GOT3 (cell line): ENCODE data around the gene CDK5RAP1.

ENCODE experiments used
- DNase-seq: peaks from one replicate; lab custom pipeline; 2025; ENCODE audit warnings: mixed read lengths; lab: John Stamatoyannopoulos, UW

Gene CDK5RAP1

DNA sequence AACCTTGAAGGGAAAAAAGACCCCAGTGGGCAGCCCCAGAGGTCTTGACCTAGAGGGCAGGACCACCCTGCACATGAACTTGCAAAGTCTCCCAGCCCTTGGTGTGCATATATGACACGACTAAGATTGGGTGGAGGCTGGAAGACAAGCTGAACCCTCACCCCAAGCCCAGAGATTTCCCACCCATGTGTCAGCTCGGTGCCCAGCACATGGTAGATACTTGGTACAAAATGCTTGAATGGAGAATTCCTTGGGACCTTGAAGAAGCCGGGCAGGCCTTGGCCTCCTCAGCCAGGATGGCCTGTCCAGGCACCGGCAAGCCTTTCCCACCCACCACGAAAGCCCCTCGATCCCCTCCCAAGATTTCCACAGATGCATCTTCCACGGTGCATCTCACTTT is 67.7 kb downstream of the CDK5RAP1 start:
- no peak for DNase-seq

GRCh38 chr20:33332905-33333456 is 68.3 kb downstream of the CDK5RAP1 start:
- DNase-seq, result no peak

GRCh38 chr20:33328157-33329137 is 72.9 kb downstream of the CDK5RAP1 start:
- DNase-seq, result no peak

- no peak for DNase-seq
Observed at GRCh38 chr20:33325350-33325749, 76.0 kb downstream of the CDK5RAP1 start.

DNA sequence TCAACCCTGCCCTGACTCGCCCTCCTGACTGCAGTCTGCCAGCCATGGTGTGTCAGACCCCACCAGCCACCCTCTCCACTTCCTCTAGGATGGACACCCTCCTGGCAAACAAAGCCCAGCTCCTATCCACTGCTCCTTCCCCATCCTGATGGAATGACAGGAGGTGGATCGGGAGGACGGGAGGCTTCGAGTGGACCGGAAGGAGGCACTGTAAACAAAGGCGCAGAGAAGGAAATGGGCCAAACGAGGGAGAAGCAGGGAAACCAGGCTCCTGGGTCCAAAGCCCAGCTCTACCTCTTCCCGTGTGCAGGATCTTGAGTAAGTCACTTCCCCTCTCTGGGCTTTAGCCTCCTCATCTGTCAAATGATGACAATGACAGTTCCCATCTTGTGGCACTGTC is 78.1 kb downstream of the CDK5RAP1 start:
- DNase-seq, result no peak

DNA sequence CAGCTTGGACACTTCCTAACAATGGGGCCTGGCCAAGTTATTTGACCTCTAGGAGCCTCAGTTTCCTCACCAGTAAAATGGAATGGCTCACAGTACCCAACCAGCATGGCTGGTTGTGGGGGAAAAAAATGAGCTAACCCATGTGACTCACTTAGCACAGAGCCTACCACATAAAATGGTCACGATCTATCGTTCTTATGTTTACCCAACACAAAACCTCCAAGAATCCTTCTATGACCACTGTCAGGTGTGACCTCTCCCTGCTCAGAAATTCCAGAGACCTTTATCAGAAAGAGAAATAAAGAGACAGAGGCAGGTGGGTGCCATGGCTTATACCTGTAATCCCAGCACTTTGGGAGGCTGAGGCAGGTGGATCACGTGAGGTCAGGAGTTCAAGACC is 78.9 kb downstream of the CDK5RAP1 start:
- no peak for DNase-seq

DNA sequence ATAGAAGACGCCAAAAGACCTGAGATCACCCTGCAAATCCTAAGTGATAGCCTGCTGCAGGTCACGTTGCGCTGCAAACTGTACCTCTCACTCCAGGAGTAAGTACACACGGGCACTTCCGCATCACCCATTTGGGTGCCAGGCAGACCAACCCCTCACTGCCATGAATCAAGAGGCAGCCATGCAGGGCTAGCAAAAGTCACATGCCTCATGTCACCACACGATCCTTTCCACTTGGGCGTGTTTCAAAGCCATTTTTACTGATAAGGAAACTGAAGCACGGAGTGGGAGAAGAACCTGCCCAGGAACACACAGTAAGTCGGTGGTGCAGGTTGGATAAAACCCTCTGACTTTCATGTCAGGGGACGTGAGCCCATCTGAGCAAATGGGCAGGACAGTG is 81.3 kb downstream of the CDK5RAP1 start:
- no peak for DNase-seq

DNA sequence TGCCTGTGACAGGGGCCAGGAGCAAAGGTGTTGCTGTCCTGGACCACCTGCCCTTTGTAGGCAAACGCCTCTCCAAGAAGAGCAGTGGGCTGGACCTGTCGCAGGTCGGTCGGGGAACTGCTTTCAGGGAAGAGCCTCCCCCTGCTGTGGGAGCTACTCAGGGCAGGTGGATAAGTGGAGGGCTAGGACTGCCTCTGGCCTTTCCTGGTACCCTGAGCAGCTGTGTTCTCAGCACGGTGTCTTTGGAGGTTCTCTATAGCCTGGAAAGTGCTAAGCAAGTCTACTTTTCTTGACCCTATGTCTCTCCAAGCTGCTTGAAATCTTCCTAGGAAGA is 83.3 kb downstream of the CDK5RAP1 start:
- no peak for DNase-seq

DNA sequence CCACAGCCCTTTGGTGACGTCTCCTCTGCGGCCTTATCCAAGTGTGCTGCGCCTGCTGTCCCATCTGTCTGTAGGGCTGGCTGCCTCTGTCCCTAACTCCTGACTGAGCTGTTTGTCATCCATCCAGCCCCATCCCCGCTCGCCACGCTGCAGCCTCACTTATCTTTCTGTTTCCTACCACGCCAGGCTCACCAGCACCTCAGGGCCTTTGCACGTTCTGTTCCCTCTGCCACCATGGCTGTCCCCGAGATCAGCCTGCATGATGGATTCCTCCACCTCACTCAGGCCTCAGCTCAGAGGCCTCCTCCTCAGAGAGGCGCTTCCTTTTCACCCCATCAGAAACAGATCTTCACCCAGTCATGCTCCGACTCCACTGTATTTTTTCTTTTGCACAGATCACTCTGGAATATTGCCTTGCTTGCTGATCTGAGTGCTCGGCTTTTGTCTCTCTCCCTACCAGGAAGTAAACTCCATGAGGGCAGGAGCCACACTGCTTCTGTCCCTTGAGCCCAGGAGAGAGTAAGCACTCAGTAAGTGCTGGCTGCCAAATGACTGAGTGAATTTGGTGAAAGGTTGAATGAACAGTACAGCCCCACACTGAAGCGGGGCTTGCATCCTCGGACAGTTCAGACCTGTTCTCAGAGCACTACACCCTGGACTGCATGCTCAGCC is 83.8 kb downstream of the CDK5RAP1 start:
- DNase-seq, result no peak

DNA sequence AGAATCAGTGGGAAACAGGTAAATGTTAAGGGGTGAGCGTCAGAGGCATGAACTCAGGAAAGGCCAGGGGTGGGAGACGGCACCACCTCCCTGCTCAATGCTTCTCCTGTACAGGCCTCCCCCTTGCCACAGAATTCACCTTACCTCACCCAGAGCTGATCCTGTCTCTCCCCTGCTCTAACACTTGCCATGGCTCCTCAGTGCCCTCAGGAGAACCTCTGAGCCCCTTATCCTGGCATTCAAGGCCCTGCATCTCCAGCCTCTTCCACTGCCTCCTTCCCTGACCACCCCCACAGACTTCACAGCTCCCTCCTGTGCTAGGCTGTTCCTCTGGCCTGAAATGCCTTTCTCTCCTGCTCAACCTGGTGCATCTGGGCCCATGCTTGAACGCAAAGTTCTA is 84.4 kb downstream of the CDK5RAP1 start:
- no peak for DNase-seq

- no peak for DNase-seq
Observed at GRCh38 chr20:33316343-33316742, 85.0 kb downstream of the CDK5RAP1 start.

GRCh38 chr20:33313686-33314314 is 87.5 kb downstream of the CDK5RAP1 start:
- no peak for DNase-seq

DNA sequence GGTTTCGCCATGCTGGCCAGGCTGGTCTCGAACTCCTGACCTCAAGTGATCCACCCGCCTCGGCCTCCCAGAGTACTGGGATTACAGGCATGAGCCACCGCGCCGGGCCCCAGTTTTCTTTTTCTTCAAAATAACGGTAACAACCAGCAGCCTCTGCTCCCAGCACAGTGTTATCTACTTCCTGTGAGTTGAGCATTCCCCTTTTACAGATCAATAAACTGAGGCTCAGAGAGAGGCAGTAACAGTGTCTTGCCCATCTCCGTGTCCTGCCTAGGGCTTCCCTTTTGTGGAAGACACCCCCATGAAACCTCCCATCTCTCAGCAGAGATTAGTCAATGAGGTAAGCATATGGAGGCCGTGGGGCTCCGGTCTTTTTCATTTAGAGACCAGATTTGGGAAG is 88.7 kb downstream of the CDK5RAP1 start:
- DNase-seq, result no peak

DNA sequence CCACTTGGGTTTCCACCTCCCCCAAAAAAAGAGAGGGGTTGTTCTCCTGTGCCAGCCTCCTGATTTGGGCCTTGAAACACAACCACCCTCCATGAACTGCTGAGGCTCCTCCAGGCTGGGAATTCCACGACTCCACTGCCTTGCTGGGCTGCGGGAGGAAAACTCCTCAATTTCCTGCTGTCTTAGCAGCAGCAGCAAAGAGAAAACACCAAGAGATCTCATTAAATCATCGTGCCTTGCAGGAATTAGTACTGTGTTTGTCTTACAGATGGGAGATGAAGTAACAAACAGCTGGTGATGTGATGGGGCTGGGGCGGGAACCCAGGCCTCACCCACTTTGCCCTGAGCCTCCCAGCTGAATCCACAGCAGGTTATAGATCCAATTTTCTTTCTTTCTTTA is 89.3 kb downstream of the CDK5RAP1 start:
- no peak for DNase-seq

GRCh38 chr20:33311011-33311410 is 90.3 kb downstream of the CDK5RAP1 start:
- no peak for DNase-seq

- no peak for DNase-seq
Observed at GRCh38 chr20:33310327-33310899, 90.9 kb downstream of the CDK5RAP1 start.

DNA sequence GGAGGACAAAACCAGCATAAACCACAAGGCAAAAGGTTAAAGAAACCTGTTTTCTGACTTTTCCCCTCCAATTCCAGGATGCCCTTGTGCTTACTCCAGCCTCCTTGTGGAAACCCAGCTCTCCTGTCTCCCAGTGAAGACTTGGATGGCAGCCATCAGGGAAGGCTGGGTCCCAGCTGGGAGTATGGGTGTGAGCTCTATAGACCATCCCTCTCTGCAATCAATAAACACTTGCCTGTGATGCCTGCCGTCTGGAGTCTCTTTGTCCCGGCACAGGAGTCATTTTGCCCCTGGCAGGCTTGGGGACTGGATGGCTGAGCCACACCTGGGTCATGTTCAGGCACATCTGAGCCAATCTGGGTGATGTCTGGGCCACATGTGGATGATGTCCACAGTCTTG is 91.7 kb downstream of the CDK5RAP1 start:
- no peak for DNase-seq
